Neuronal stem cell (in vitro differentiated cells): ENCODE data around the gene IGSF11.

Experiments used
- DNase-seq: peaks from one replicate; pipeline ENCODE4 v3.0.0-alpha.2; 2013; ENCODE audit warnings: low spot score
- H2AFZ ChIP-seq: one replicate; pipeline ENCODE4 v1.6.1; 2013; ENCODE audit warnings: mild to moderate bottlenecking, low read length, inconsistent platforms
- H2AK5ac ChIP-seq: 2 replicates; pipeline ENCODE4 v1.6.1; 2013; ENCODE audit warnings: low read depth, mild to moderate bottlenecking, inconsistent platforms, low read length, moderate library complexity, mixed read lengths
- H2BK120ac ChIP-seq: 2 replicates; pipeline ENCODE4 v1.6.1; 2013; ENCODE audit warnings: low read depth, mild to moderate bottlenecking, inconsistent platforms, low read length, moderate library complexity, mixed read lengths
- H2BK12ac ChIP-seq: one replicate; pipeline ENCODE4 v1.6.1; 2013; ENCODE audit warnings: low read length, inconsistent platforms
- H2BK15ac ChIP-seq: 2 replicates; pipeline ENCODE4 v1.6.1; 2013; ENCODE audit warnings: mild to moderate bottlenecking, low read length, inconsistent platforms, mixed read lengths
- H2BK5ac ChIP-seq: one replicate; pipeline ENCODE4 v1.6.1; 2013; ENCODE audit warnings: inconsistent platforms, mild to moderate bottlenecking, low read length, moderate library complexity
- H3K14ac ChIP-seq: one replicate; pipeline ENCODE4 v1.6.1; 2013; ENCODE audit warnings: low read length, inconsistent platforms
- H3K18ac ChIP-seq: 2 replicates; pipeline ENCODE4 v1.6.1; 2013; ENCODE audit warnings: low read length, inconsistent platforms
- H3K23ac ChIP-seq: 2 replicates; pipeline ENCODE4 v1.6.1; 2013; ENCODE audit warnings: low read depth, mild to moderate bottlenecking, mixed read lengths, low read length, inconsistent platforms; ENCODE audit not compliant: poor library complexity
- H3K27ac ChIP-seq: replicated peaks from 3 replicates; pipeline ENCODE4 v1.5.1; 2013; ENCODE audit warnings: low read length, inconsistent platforms
- H3K27me3 ChIP-seq, 3 experiments: 2 replicates each; pipeline ENCODE4 v1.6.1; 2013; ENCODE audit warnings: low read length in 3 of 3, mild to moderate bottlenecking in 2 of 3, inconsistent platforms in 1 of 3, low read depth in 1 of 3, mixed read lengths in 1 of 3, moderate library complexity in 1 of 3; ENCODE audit not compliant: control insufficient read depth in 3 of 3, insufficient read depth in 3 of 3
- H3K36me3 ChIP-seq, 2 donors: replicated peaks in 1 of 2; 2 replicates each; pipeline ENCODE4 v1.6.1; 2013; ENCODE audit warnings: low read length in 2 of 2; ENCODE audit not compliant: control insufficient read depth in 2 of 2, insufficient read depth in 2 of 2
- H3K4ac ChIP-seq: 2 replicates; pipeline ENCODE4 v1.6.1; 2013; ENCODE audit warnings: inconsistent platforms, mild to moderate bottlenecking, low read length, moderate library complexity
- H3K4me1 ChIP-seq, 2 donors: 1 replicate in 1 of 2; 2 replicates in 1 of 2; pipeline ENCODE4 v1.6.1; 2013; ENCODE audit warnings: low read length in 2 of 2, low read depth in 1 of 2; ENCODE audit not compliant: control insufficient read depth in 2 of 2, insufficient read depth in 1 of 2
- H3K4me2 ChIP-seq: one replicate; pipeline ENCODE4 v1.6.1; 2013; ENCODE audit warnings: mild to moderate bottlenecking, low read length, inconsistent platforms; ENCODE audit not compliant: insufficient read depth, poor library complexity, severe bottlenecking
- H3K4me3 ChIP-seq, 2 donors: 2 replicates each; pipeline ENCODE4 v1.5.1; 2013; ENCODE audit warnings: low read length in 2 of 2, mild to moderate bottlenecking in 2 of 2, inconsistent platforms in 1 of 2, moderate library complexity in 1 of 2
- H3K79me1 ChIP-seq: one replicate; pipeline ENCODE4 v1.6.1; 2013; ENCODE audit warnings: low read depth, mild to moderate bottlenecking, inconsistent platforms, low read length, moderate library complexity
- H3K9ac ChIP-seq: one replicate; pipeline ENCODE4 v1.6.1; 2013; ENCODE audit warnings: mild to moderate bottlenecking, low read depth, low read length, inconsistent platforms; ENCODE audit not compliant: poor library complexity
- H3K9me3 ChIP-seq, 2 donors: replicated peaks in 1 of 2; 2 replicates each; pipeline versions ENCODE3 to v1.6.1; 2013; ENCODE audit warnings: low read length in 2 of 2, mild to moderate bottlenecking in 2 of 2, inconsistent platforms in 1 of 2, low read depth in 1 of 2, mixed read lengths in 1 of 2, moderate library complexity in 1 of 2; ENCODE audit not compliant: control insufficient read depth in 2 of 2, insufficient read depth in 1 of 2
- H4K8ac ChIP-seq: one replicate; pipeline ENCODE4 v1.6.1; 2013; ENCODE audit warnings: low read depth, mild to moderate bottlenecking, inconsistent platforms, low read length, moderate library complexity
- H4K91ac ChIP-seq: one replicate; pipeline ENCODE4 v1.6.1; 2013; ENCODE audit warnings: low read length, low read depth, mild to moderate bottlenecking, inconsistent platforms; ENCODE audit not compliant: poor library complexity
- WGBS, 2 donors: extraction: QIAGEN DNeasy Blood & Tissue Kit; methylation state at CpG; one replicate each; pipeline ENCODE4 v1.1.7; 2013; ENCODE audit warnings: missing lambda C conversion rate in 2 of 2, mixed read lengths in 1 of 2; ENCODE audit not compliant: insufficient read length in 2 of 2, insufficient replicate concordance in 1 of 2; ENCODE audit errors: extremely low coverage in 2 of 2; 5-methylcytosine and 5-hydroxymethylcytosine counted together

IGSF11 gene

DNA sequence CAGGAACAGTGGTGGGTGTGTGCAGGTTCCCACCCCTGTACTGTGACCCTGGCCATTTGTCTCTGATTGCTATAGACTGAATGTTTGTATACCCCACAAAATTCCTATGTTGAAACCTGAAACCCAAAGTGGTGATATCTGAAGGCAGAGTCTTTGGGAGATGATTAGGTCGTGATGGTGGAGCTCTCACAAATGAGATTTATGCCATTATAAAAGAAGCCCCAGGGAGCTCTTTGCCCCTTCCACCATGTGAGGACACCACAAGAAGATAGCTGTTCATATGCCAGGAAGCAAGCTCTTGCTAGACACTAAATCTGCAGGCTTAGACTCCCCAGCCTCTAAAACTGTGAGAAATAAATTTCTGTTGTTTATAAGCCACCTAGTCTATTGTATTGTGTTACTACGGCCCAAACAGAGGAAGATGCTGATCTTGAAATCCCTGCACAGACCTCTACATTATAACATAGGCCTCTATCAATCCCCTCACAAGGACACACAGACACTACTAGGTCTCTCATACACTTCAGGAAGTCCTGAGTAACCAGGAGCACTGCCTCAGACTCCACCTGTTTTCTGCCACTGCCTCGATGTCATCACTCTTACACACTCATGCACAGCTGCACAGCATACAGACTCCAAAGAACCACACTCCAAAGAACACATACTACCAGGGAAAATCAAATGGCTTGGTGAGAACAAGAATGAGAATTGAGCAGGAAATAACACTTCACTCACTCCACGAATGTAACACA lies 14.7 kb downstream of the IGSF11 start:
- Histone ChIP-seq H2BK12ac (no peak overlapping the region), H4K8ac (no peak overlapping the region), H2BK5ac (no peak overlapping the region), H3K79me1 (no peaks in the 10 kb centered on the region), H3K4ac (no peak overlapping the region), H3K9me3 (peaks cover 0 to 1% of the 10 kb centered on the region in 2 donors), H3K4me1 (peaks cover 0 to 12% of the 10 kb centered on the region in 2 donors), H3K4me2 (no peak overlapping the region), H3K4me3 (no peak overlapping the region), H3K27me3 (no peaks in the 10 kb centered on the region), H2BK15ac (no peak overlapping the region), H2AK5ac (no peak overlapping the region), H2AFZ (no peak overlapping the region), H3K27ac (no peak overlapping the region), H3K9ac (no peak overlapping the region), H2BK120ac (no peak overlapping the region), H3K18ac (no peak overlapping the region), H4K91ac (no peak overlapping the region), H3K23ac (no peak overlapping the region), H3K14ac (no peak overlapping the region), H3K36me3 (no peaks in the 10 kb centered on the region)
- DNase-seq = no peak
- WGBS, 2 donors = no CpG with 5 or more reads among the region's 4 CpGs

DNA sequence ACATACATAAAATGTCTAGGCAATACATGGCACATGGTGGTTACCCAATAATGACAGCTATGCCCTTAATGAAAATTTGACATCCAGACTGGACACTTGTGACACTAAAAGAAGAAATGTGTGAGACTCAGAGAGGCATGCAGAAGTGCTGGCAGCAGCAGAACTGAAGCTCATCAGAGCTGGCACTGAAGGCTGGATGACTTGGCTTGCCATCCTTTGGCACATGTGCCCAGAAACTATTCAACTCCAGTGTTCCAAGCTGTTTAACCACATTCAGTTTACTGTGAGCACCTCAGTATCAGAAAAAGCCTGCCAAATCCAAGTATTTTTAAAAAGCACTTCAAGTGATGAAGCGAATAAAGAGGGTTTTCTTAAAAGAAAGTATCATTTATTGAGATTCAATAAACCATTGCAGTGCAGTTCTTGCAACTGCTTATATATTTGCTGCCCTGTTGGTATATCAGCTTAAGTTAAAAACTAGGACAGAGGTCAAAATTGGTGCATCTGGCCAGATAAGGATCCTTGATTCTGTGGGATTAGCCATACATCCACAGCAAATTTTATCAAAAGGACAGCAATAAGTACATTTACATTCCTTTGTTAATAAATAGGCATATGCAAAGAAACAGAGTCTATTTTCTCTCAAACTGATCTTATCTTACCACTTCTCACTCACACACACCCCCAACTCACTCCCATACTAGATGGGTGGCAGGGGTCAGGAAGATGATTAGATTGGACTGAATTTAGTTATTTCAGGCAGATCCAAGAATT lies 15.8 kb downstream of the IGSF11 start:
- Histone ChIP-seq H4K91ac (no peak overlapping the region), H3K79me1 (no peaks in the 10 kb centered on the region), H2BK120ac (no peak overlapping the region), H2AK5ac (no peak overlapping the region), H3K9ac (no peak overlapping the region), H3K4me3 (no peak overlapping the region), H3K27me3 (no peaks in the 10 kb centered on the region), H2AFZ (no peak overlapping the region), H3K4me1 (peaks cover 0 to 12% of the 10 kb centered on the region in 2 donors), H3K4me2 (no peak overlapping the region), H2BK5ac (no peak overlapping the region), H3K4ac (no peak overlapping the region), H3K18ac (no peak overlapping the region), H3K9me3 (peaks cover 0 to 1% of the 10 kb centered on the region in 2 donors), H3K23ac (no peak overlapping the region), H3K36me3 (no peaks in the 10 kb centered on the region), H2BK12ac (no peak overlapping the region), H2BK15ac (no peak overlapping the region), H3K27ac (no peak overlapping the region), H4K8ac (no peak overlapping the region), H3K14ac (no peak overlapping the region)
- DNase-seq = no peak
- WGBS, 2 donors = no CpG with 5 or more reads among the region's 1 CpG

DNA sequence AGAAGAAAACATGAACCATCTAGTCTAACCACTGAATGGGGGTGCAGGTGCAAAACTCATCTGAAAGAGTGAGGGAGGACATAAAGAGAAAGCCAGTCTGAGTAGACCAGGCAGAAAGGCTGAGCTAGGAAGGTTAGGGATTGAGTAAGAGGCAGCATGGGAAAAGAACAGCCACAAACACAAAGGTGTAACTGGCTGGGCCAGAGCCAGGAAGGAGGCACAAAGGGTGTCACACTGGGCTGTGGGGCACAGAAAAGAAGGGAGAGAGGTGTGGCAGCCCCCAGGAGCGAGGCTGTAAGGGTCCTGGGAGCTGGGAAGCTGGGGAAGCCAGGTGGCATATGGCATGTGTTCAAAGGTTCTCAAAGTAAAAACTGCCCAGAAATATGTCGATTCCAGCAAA lies 18.7 kb downstream of the IGSF11 start:
- H2AK5ac ChIP-seq = no peak overlapping the region
- no CpG with 5 or more reads among the region's 2 CpGs for WGBS, 2 donors
- peak overlapping the region; percentile 63 for H3K9ac ChIP-seq
- no peaks in the 10 kb centered on the region for H3K36me3 ChIP-seq
- H2BK5ac ChIP-seq = no peak overlapping the region
- no peak overlapping the region for H2AFZ ChIP-seq
- H2BK120ac ChIP-seq = no peak overlapping the region
- no peak for DNase-seq
- peaks cover 0 to 1% of the 10 kb centered on the region in 2 donors for H3K9me3 ChIP-seq
- H3K27me3 ChIP-seq = no peaks in the 10 kb centered on the region
- H2BK15ac ChIP-seq = peak overlapping the region; percentile 54
- no peak overlapping the region for H3K27ac ChIP-seq
- no peak overlapping the region for H3K4me3 ChIP-seq
- no peak overlapping the region for H4K8ac ChIP-seq
- peaks cover 0 to 12% of the 10 kb centered on the region in 2 donors for H3K4me1 ChIP-seq
- no peak overlapping the region for H4K91ac ChIP-seq
- peak overlapping the region; percentile 74 for H3K18ac ChIP-seq
- H3K4ac ChIP-seq = no peak overlapping the region
- H2BK12ac ChIP-seq = no peak overlapping the region
- no peak overlapping the region for H3K14ac ChIP-seq
- no peak overlapping the region for H3K4me2 ChIP-seq
- H3K23ac ChIP-seq = no peak overlapping the region
- H3K79me1 ChIP-seq = no peaks in the 10 kb centered on the region

DNA sequence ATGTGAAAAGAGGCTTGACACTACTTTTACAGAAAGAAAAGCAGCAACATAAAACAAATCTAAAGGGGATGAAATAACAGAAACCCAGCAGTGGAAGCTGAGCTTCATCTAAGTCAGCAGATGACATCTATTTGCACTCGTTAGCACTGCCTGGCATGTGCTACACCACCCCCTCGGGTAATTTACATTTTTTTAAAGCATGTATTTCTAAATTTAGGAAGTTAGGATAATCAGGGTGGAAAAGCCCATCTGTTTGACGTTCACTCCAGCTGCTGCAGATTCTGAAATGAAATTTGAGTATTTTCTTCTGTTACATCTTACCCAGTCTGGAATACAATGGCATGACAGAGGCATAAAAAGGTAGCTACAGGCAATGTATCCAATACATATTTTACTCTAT lies 20.7 kb downstream of the IGSF11 start:
- Histone ChIP-seq H3K23ac (no peak overlapping the region), H2BK120ac (no peak overlapping the region), H3K4me1 (peaks cover 0 to 5% of the 10 kb centered on the region in 2 donors), H3K79me1 (no peaks in the 10 kb centered on the region), H4K91ac (no peak overlapping the region), H2AK5ac (no peak overlapping the region), H3K4me2 (no peak overlapping the region), H3K4ac (no peak overlapping the region), H3K27me3 (no peaks in the 10 kb centered on the region), H3K14ac (no peak overlapping the region), H4K8ac (no peak overlapping the region), H3K18ac (no peak overlapping the region), H2BK15ac (no peak overlapping the region), H3K9ac (no peak overlapping the region), H3K4me3 (no peak overlapping the region), H3K36me3 (no peaks in the 10 kb centered on the region), H2AFZ (no peak overlapping the region), H3K27ac (no peak overlapping the region), H2BK5ac (no peak overlapping the region), H2BK12ac (no peak overlapping the region), H3K9me3 (no peaks in the 10 kb centered on the region)
- no peak for DNase-seq
- WGBS, 2 donors = no CpG with 5 or more reads among the region's 3 CpGs
